GM12864 (cell line): ENCODE data around the gene YES1.

ENCODE experiments used
- DNase-seq: peaks from one replicate; pipeline ENCODE4 v3.0.0-alpha.2; 2011; ENCODE audit warnings: low read depth
- H3K4me3 ChIP-seq: 2 replicates; pipeline ENCODE4 v1.5.1; 2011; ENCODE audit warnings: mild to moderate bottlenecking, low read depth, low read length, control low read depth
- CTCF ChIP-seq: IDR thresholded peaks from 2 replicates; pipeline ENCODE4 v1.5.1; 2011; ENCODE audit warnings: low read depth, mild to moderate bottlenecking, moderate library complexity, low read length, control low read depth, inconsistent platforms; ENCODE audit errors: missing control alignments

YES1 gene

GRCh38 chr18:825891-826585 is 14.0 kb upstream of the YES1 start:
- no peak overlapping the region for H3K4me3 ChIP-seq
- DNase-seq = no peak
- TF ChIP-seq CTCF = no peak

DNA sequence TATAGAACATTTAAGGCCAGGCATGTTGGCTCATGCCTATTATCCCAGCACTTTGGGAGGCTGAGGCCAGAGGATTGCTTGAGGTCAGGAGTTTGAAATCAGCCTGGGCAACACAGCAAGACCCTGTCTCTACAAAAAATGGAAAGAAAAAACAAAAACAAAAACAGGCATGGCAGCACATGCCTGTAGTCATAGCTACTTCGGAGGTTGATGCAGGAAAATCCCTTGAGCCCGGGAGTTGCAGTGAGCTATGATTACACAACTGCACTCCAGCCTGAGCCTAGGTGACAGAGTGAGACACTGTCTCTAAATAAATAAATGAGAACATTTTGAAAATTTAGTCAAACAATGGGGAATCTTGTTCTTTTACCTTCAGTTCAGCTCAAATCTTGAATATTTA is 12.1 kb upstream of the YES1 start:
- TF ChIP-seq CTCF = no peak
- no peak for DNase-seq
- no peak overlapping the region for H3K4me3 ChIP-seq

GRCh38 chr18:820591-821165 is 8.6 kb upstream of the YES1 start:
- no peak for DNase-seq
- H3K4me3 ChIP-seq = no peak overlapping the region
- no peak for TF ChIP-seq CTCF

- no peak for TF ChIP-seq CTCF
- no peak overlapping the region for H3K4me3 ChIP-seq
- DNase-seq = no peak
These were observed 4.8 kb upstream of the YES1 start for GRCh38 chr18:816869-817268.

DNA sequence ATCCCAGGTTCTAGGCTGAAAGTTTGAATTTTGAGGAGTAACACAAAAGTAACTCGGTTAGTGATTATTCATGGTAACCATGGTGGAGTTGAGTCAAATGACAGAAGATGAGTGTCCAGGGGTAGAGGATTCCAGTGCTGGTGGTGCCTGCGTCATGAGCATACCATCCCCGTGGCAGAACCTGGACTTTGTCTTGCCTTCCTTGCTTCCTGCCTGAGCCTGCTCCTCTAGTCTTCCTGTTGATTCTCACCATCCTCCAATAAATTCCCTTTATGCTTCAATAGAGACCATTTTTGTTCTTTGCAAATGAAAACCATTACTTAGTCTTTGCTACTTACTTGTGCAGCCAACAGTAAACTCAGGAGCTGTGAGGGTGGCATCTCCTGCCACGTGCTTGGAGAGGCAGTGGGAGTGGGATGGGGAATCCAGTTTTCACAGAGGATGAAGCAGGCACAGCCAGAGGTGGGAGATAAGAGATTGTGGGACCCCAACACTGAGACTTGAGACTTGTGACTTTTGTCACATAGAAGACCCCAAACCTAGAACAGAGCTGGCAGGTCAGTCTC is 4.1 kb upstream of the YES1 start:
- no peak for TF ChIP-seq CTCF
- no peak for DNase-seq
- H3K4me3 ChIP-seq = no peak overlapping the region

- no peak for DNase-seq
- no peak for TF ChIP-seq CTCF
- no peak overlapping the region for H3K4me3 ChIP-seq
These were observed 3.3 kb upstream of the YES1 start for GRCh38 chr18:815353-815752.
